HG03060 (cell line): ENCODE results near the gene SEL1L3.

Experiments
- ATAC-seq: cut with Tn5 transposase; IDR thresholded peaks from one replicate; pipeline ENCODE4 v1.9.1; 2021; ENCODE audit warnings: low read depth, moderate number of reproducible peaks; ENCODE audit not compliant: unreplicated experiment

Gene SEL1L3

GRCh38 chr4:25821267-25821666, 41.5 kb downstream of the SEL1L3 start:
- no peak for ATAC-seq

DNA sequence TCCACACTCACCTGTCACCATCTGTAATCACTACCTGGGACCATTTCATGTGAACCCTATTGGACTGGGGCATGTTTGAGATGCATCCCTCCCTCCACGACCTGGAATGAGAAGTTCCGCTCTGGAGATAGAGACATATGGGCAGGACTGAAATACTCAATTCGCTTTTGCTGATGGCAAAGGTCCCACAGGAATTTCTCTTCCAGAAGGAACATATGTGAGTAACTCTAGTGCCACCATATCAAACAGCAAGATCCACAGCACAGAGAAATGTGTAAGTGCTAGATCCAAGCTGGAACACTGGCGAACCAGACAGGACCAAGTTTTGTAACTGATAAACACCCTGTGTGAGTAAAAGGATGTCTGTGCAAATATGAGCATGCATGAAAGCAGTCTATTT, 43.9 kb downstream of the SEL1L3 start:
- ATAC-seq, result no peak

- no peak for ATAC-seq
Measured at GRCh38 chr4:25818371-25818871, 44.4 kb downstream of the SEL1L3 start.

DNA sequence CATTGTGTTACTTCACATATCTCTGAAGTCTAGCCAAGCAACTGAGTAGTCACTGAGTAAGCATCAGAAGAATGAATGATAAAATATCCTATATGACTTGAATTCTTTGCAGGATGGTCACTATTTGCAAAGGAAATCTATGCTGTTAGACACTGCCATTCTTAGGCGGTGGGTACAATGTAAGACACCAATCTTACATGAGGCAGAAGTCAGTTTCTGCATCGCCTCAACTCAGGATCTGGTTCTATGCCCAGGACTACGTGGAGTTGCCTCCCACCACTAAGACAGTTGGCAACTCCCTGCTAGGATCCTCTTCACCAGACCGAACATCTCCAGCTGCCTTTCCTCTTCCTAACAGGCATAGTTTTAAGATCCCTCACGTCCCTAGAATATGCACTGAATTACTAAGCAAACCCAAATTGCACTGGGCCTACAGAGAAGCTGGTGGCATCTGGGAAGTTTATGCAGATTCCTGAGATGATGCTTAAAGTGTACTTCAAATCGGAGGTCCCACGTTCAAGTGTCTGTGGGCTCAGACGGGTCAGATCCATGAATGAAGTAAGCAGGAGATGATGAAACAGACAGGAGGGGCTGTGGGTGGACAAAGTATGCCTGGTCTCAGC, 45.6 kb downstream of the SEL1L3 start:
- ATAC-seq, result no peak

GRCh38 chr4:25816591-25817058, 46.2 kb downstream of the SEL1L3 start:
- ATAC-seq, result no peak

DNA sequence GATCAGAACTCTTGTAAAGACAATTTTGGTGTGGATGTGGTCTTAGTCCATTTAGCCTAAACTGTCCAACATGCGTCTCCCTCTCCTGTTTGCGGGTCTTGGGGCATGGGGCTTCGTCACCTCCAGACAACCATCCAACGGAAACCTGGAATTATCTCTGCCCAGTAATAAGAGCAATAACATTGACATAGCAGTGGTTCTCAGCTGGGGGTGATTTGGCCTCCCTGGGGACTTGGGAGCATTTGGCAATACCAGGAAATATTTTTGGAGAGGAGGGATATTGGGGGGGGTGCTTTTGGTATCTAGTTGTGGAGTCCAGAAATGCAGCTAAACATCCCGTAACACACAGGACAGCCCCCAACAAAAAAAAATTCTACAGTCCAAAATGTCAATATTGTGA, 47.2 kb downstream of the SEL1L3 start:
- ATAC-seq, result no peak

DNA sequence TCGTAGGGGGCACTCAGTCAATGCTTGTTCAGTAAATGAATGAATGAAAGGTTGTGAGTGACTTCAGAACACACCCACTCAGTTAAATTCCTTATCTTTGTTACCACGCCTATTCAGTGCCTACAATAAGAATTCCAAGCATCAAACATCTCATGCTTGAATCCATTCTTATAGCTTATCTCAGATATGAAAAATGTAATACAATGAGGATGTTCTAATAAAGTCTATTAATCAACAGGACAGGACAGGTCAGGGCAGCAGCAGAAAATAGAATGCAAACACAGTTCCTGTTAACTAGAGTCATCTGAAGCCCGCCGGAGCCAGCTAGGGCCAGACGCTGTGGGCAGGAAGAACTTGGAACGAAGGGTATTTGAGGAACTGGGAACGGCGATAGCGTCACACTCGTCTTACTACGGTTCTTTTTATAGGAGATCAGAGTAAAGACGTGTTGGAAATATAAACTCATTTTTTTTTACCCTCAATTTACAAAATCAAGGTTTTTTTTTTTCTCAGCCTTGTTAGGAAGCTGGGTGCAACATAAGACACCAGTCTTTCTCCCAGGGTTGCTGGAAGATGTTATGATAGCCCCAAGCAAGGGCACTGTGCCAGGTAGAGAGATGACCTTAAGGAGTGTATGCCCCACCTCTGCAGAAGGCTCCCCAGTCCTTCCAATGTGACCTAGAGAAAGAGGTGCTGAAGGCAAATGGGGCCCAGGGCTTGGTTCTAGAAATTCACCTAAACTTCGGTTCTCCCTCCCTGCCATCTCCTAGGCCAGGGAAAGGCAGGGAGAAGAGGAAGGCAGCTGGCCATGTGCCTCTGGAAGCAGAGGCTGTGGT, 48.3 kb downstream of the SEL1L3 start:
- ATAC-seq, result no peak

- no peak for ATAC-seq
Measured at GRCh38 chr4:25813448-25814106, 49.2 kb downstream of the SEL1L3 start.

GRCh38 chr4:25811841-25812240, 50.9 kb downstream of the SEL1L3 start:
- ATAC-seq, result no peak

- no peak for ATAC-seq
Measured at GRCh38 chr4:25811374-25811690, 51.5 kb downstream of the SEL1L3 start.

GRCh38 chr4:25810461-25811373, 52.1 kb downstream of the SEL1L3 start:
- ATAC-seq, result no peak

GRCh38 chr4:25809996-25810395, 52.8 kb downstream of the SEL1L3 start:
- no peak for ATAC-seq

DNA sequence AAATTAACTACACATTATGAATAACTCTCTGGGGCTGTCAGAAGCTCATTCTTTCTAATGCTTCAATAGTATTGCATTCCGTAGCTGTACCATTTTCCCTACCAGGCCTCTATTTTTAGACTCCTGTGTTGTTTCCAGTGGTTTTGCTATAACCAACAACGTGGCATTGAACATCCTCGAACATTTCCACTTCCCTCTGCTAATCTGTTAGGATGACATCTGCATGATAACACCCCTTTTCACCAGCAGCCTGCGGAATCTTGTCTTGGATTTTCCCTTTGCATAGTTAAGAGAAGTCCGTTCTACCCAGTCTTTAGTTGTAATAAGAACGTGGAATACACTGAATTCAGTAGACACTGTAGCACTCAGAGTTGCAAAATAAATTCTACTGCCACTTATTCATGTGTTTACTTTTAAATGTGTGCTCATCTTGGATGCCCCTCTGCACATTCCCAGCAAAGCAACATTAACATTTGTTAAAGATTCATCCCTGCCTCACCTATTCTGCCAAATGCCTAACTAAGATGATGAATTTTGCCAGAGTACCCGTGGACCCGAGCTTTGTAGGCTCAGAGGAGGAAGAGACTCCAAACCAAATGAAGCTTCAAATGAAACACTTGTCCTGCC, 55.6 kb downstream of the SEL1L3 start:
- no peak for ATAC-seq

DNA sequence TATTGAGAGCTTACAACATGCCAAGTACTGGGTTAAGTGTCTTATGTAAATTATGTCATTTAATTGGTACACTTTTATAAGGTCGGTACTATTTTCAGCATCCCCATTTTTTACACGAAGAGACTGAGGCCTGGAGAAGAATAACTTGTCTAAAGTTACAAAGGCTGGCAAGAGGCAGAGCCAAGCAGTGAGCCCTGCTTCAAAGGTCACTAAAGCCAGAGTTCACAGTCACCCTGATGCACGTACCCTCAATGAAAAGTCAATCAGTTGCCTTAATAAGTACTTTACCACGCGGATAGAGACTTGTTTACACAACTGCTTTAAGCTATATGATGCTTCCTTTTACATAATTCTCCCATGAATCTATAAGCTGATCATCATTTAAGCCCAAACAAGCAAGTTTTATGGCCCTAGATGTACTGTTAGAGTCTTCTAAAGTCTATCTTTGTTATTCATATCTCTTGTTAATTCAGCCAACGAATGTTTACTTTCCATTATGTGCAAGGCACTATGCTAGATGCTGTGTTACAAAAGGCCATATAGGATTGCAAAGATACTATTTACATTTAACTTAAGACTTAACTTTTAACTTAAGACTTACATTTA, 57.4 kb downstream of the SEL1L3 start:
- no peak for ATAC-seq

DNA sequence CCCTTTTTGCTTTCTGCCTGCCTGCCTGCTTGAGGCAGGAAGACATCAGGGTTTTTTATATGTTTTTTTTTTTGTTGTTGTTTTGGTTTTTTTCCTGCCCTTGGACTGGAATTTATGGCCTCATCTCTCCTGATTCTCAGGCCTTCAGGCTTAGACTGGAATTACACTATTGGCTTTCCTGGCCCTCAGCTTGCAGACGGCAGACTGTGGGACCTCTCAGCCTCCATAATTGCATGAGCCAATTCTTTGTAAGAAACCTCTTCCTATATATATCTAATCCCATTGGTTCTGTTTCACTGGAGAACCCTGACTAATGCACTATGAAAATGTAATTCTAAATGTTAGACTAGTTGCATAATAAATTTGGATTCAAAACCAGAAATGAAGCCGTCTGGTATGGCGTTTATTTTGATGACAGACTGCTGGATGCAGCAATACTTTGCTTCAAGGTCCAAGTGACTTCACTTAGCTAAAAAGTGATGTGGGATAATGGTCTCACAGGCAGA, 59.0 kb downstream of the SEL1L3 start:
- no peak for ATAC-seq

- ATAC-seq, result no peak
Measured at GRCh38 chr4:25801594-25801993, 61.2 kb downstream of the SEL1L3 start.

GRCh38 chr4:25800245-25800644, 62.5 kb downstream of the SEL1L3 start:
- ATAC-seq, result no peak

DNA sequence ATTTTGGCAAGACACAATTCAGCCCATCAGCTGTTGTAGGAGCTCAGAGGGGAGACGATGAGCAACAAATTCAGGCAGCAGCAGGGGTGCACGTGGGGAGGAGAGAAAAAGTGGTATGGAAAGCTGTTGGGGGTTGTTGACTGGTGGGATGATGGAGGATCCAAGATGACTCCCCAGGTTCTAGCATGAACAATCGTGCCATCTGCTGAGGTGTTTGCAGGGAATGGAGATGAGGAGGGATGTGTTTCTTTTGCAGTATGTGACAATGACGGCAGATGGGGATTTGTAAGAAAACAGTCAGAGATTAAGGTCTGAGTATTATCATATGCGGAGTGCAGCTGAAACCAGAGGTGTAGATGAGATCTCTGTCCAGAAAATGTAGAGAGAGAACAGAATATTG, 63.3 kb downstream of the SEL1L3 start:
- no peak for ATAC-seq

- ATAC-seq, result no peak
Measured at GRCh38 chr4:25797136-25797535, 65.7 kb downstream of the SEL1L3 start.
